DND-41 (cell line): ENCODE results near the gene CELSR1.

Source experiments
- ATAC-seq: fragments of 200-7000 bp; cut with Tn5 transposase; 3 replicates; pipeline ENCODE4 v1.9.1; 2021; ENCODE audit warnings: low read depth; ENCODE audit not compliant: insufficient read depth
- DNase-seq: peaks from one replicate; pipeline ENCODE4 v3.0.0-alpha.2; 2020
- H2AFZ ChIP-seq: 2 replicates; pipeline ENCODE4 v1.6.0; 2012; ENCODE audit warnings: low read depth, low read length
- H3K27ac ChIP-seq: 2 replicates; pipeline ENCODE4 v1.5.1; 2012; ENCODE audit warnings: low read length, inconsistent platforms
- H3K27me3 ChIP-seq: fragments of 200-600 bp; sonication (generic); 2 replicates; pipeline ENCODE4 v1.6.0; 2012; ENCODE audit warnings: low read length, mild to moderate bottlenecking, inconsistent platforms; ENCODE audit not compliant: insufficient read depth, poor library complexity
- H3K36me3 ChIP-seq: 2 replicates; pipeline ENCODE4 v1.5.1; 2012; ENCODE audit warnings: low read length, inconsistent platforms; ENCODE audit not compliant: insufficient read depth
- H3K4me1 ChIP-seq: 2 replicates; pipeline ENCODE4 v1.5.1; 2012; ENCODE audit warnings: mild to moderate bottlenecking, low read length; ENCODE audit not compliant: insufficient read depth
- H3K4me2 ChIP-seq: 2 replicates; pipeline ENCODE4 v1.6.0; 2012; ENCODE audit warnings: mild to moderate bottlenecking, moderate library complexity, low read length, inconsistent platforms; ENCODE audit not compliant: insufficient read depth
- H3K4me3 ChIP-seq, 2 experiments: fragments of 200-600 bp in 1 of 2; shearing (Covaris generic) in 1 of 2; 2 replicates each; pipeline ENCODE4 v1.5.1; 2012 to 2016; ENCODE audit warnings: inconsistent platforms in 2 of 2, low read length in 2 of 2, mild to moderate bottlenecking in 2 of 2, low read depth in 1 of 2, moderate library complexity in 1 of 2
- H3K79me2 ChIP-seq: 2 replicates; pipeline ENCODE4 v1.6.0; 2012; ENCODE audit warnings: low read length, inconsistent platforms; ENCODE audit not compliant: insufficient read depth
- H3K9ac ChIP-seq: 2 replicates; pipeline ENCODE4 v1.6.0; 2012; ENCODE audit warnings: low read depth, mild to moderate bottlenecking, inconsistent platforms, low read length, moderate library complexity
- H3K9me3 ChIP-seq: 2 replicates; pipeline ENCODE4 v1.5.1; 2012; ENCODE audit warnings: low read length, moderate library complexity, mild to moderate bottlenecking, inconsistent platforms; ENCODE audit not compliant: insufficient read depth, severe bottlenecking
- H4K20me1 ChIP-seq: 2 replicates; pipeline ENCODE4 v1.6.0; 2012; ENCODE audit warnings: low read length; ENCODE audit not compliant: insufficient read depth
- CTCF ChIP-seq: IDR thresholded peaks from 2 replicates; pipeline ENCODE4 v1.5.1; 2012; ENCODE audit warnings: borderline replicate concordance, low read length, moderate library complexity, mild to moderate bottlenecking; ENCODE audit not compliant: poor library complexity, severe bottlenecking; ENCODE audit errors: extremely low read depth
- EZH2 ChIP-seq: IDR thresholded peaks from 3 replicates; pipeline ENCODE4 v1.6.1; 2012; ENCODE audit warnings: borderline replicate concordance, low read depth, mild to moderate bottlenecking, moderate library complexity, low read length, inconsistent platforms; ENCODE audit not compliant: severe bottlenecking

CELSR1 gene

GRCh38 chr22:46394622-46395021 is 142.8 kb downstream of the CELSR1 start:
- DNase-seq (no peak), ATAC-seq (no peak)
- no peaks in the 10 kb centered on the region for H3K36me3 ChIP-seq
- no peaks in the 10 kb centered on the region for H3K4me1 ChIP-seq
- H3K9ac ChIP-seq: no peak overlapping the region
- no peaks in the 10 kb centered on the region for H3K79me2 ChIP-seq
- no peak overlapping the region for H3K4me3 ChIP-seq
- H3K9me3 ChIP-seq: no peaks in the 10 kb centered on the region
- H4K20me1 ChIP-seq: peaks cover 5% of the 10 kb centered on the region; the same call in 1 of the 2 replicates
- TF ChIP-seq CTCF: no peak
- no peak for TF ChIP-seq EZH2
- H3K27me3 ChIP-seq: no peaks in the 10 kb centered on the region
- no peak overlapping the region for H3K27ac ChIP-seq
- H2AFZ ChIP-seq: no peak overlapping the region
- no peak overlapping the region for H3K4me2 ChIP-seq

- Histone ChIP-seq H3K4me1 (no peaks in the 10 kb centered on the region), H2AFZ (no peak overlapping the region), H3K4me2 (no peak overlapping the region), H3K27me3 (no peaks in the 10 kb centered on the region), H3K9me3 (no peaks in the 10 kb centered on the region), H3K9ac (no peak overlapping the region), H3K79me2 (no peaks in the 10 kb centered on the region), H3K27ac (no peak overlapping the region), H3K36me3 (no peaks in the 10 kb centered on the region), H3K4me3 (no peak overlapping the region), H4K20me1 (peaks cover 3% of the 10 kb centered on the region; the same call in 1 of the 2 replicates)
- TF ChIP-seq EZH2 (no peak), CTCF (no peak)
- DNase-seq (peak; percentile 14), ATAC-seq (peak; percentile 60; the same call in 2 of the 3 replicates)
Measured at GRCh38 chr22:46393873-46394272, 143.5 kb downstream of the CELSR1 start.

GRCh38 chr22:46392137-46392844 is 145.1 kb downstream of the CELSR1 start:
- H4K20me1 ChIP-seq: no peaks in the 10 kb centered on the region
- H3K4me3 ChIP-seq: no peak overlapping the region
- no peak for TF ChIP-seq CTCF
- no peak for TF ChIP-seq EZH2
- H3K4me2 ChIP-seq: no peak overlapping the region
- no peaks in the 10 kb centered on the region for H3K27me3 ChIP-seq
- H3K9ac ChIP-seq: no peak overlapping the region
- ATAC-seq (no peak), DNase-seq (no peak)
- no peaks in the 10 kb centered on the region for H3K36me3 ChIP-seq
- no peak overlapping the region for H2AFZ ChIP-seq
- no peaks in the 10 kb centered on the region for H3K9me3 ChIP-seq
- no peak overlapping the region for H3K27ac ChIP-seq
- H3K79me2 ChIP-seq: no peaks in the 10 kb centered on the region
- H3K4me1 ChIP-seq: no peaks in the 10 kb centered on the region
